Endothelial cell of coronary artery (primary cell): Measurements from ENCODE around the gene PLK4. TPM values are rescaled to one million over a fixed set of nuclear protein-coding genes. Genes with fewer than 3 reads are reported as not detected.

Experiments used
- total RNA-seq: library from RNA; depleted of rRNA; stranded (reverse); fragments of >200 nt; gene quantifications from 2 replicates; pipeline ENCODE4 v1.2.3, GENCODE V29; 2014

PLK4 gene
- total RNA-seq, result 6.8 and 18.1 TPM in 2 replicates

GRCh38 chr4:127880763-127881562 is at the start of gene PLK4:
Gene PLK4 (plus strand): TSS chr4:127880893. CDS start chr4:127881135, 242 bp downstream.

Other genes with a start within 250 kb of the PLK4 start
- gene INTU, start 247.9 kb upstream of the PLK4 start, total RNA-seq, result 2.5 and 5.2 TPM in 2 replicates
- gene SLC25A31, start 150.5 kb upstream of the PLK4 start, total RNA-seq, result not detected in 2 replicates
- gene HSPA4L, start 98.6 kb upstream of the PLK4 start, total RNA-seq, result 4.3 and 6.7 TPM in 2 replicates
- gene MFSD8, start 84.3 kb downstream of the PLK4 start, total RNA-seq, result 12.1 and 13.8 TPM in 2 replicates
- gene ABHD18, start 84.5 kb downstream of the PLK4 start, total RNA-seq, result 5.1 and 5.7 TPM in 2 replicates
- gene LARP1B, start 180.4 kb downstream of the PLK4 start, total RNA-seq, result 15.0 and 22.8 TPM in 2 replicates